Prostate gland (tissue), 2 donors: ENCODE results near the gene GRB10. TPM values are rescaled to one million over a fixed set of nuclear protein-coding genes. Genes with fewer than 3 reads are reported as not detected.

Source experiments
- DNase-seq: peaks from one replicate; pipeline ENCODE4 v3.0.0-alpha.2; 2019; ENCODE audit warnings: low spot score
- H3K27ac ChIP-seq, 2 donors: fragments of 200-600 bp; sonication (generic); 2 replicates each; pipeline ENCODE4 v1.5.1; 2017 to 2019
- H3K27me3 ChIP-seq: fragments of 200-600 bp; sonication (generic); replicated peaks from 2 replicates; pipeline ENCODE4 v1.5.1; 2019; ENCODE audit not compliant: insufficient read depth
- H3K36me3 ChIP-seq, 2 donors: fragments of 200-600 bp; sonication (generic); 1 replicate in 1 of 2; 2 replicates in 1 of 2; pipeline versions ENCODE4 v1.5.1 to v1.8.1; 2017 to 2019
- H3K4me1 ChIP-seq: fragments of 200-600 bp; sonication (generic); replicated peaks from 2 replicates; pipeline ENCODE4 v1.5.1; 2019
- H3K4me3 ChIP-seq, 2 donors: fragments of 200-600 bp; sonication (generic); 2 replicates each; pipeline ENCODE4 v1.5.1; 2017 to 2019
- H3K9me3 ChIP-seq: fragments of 200-600 bp; sonication (generic); 2 replicates; pipeline ENCODE4 v1.5.1; 2017
- POLR2A ChIP-seq: fragments of 450-650 bp; IDR thresholded peaks from one replicate; pipeline ENCODE4 v1.6.1; 2016; ENCODE audit warnings: antibody characterized with exemption, mild to moderate bottlenecking
- POLR2AphosphoS5 ChIP-seq: sonication (generic); formaldehyde crosslinking; IDR thresholded peaks from one replicate; pipeline ENCODE4 v1.6.1; 2017; ENCODE audit warnings: antibody characterized with exemption
- WGBS: methylation state at CpG from one replicate; pipeline ENCODE4 v1.1.5; 2018; 5-methylcytosine and 5-hydroxymethylcytosine counted together
- intact Hi-C: fragments of 100-400 bp; cut with DNase I; formaldehyde crosslinking; loops from one replicate; pipeline ENCODE4 v1.14.2; 2022
- total RNA-seq, 2 donors: library from RNA; depleted of rRNA; stranded (reverse); fragments of >200 nt; gene quantifications; one replicate each; pipeline ENCODE4 v1.1.0, GENCODE V29; 2016
- TF ChIP-seq, protein P1 (sequence below), 4 experiments: fragments of 200-600 bp in 2 of 4; fragments of 450-650 bp in 2 of 4; sonication (generic) in 2 of 4; IDR thresholded peaks; 1 replicate in 3 of 4; 2 replicates in 1 of 4; pipeline ENCODE4 v1.5.1; 2016 to 2019; ENCODE audit warnings: antibody characterized with exemption in 4 of 4, mild to moderate bottlenecking in 2 of 4, moderate library complexity in 2 of 4

The GRB10 gene
- total RNA-seq, 2 donors from 2014 or later: 54.3 to 63.1 TPM

DNA sequence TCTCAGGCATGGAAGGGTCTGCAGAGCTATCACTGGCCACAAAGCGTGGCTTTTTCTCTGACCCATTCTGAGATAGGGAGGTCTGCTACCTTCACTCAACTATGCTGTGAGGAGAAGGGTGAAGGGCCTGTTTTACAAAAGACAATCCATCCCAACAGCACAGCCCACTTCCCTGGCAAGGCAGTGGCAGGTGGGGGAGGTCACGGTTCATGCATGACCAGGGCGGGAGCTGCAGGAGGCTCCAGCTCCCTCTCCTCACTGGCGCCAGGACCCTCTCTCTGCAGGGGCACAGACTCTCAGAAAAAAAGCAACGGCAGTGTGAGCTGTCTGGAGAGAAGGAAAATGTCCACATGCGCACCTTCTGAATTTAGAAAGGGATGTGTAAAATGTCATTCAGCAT is 28.5 kb downstream of the GRB10 start:
- no peak for DNase-seq
- H3K27me3 ChIP-seq: no peaks in the 10 kb centered on the region
- no peak overlapping the region for H3K27ac ChIP-seq
- intact Hi-C loops: no loop called here
- TF ChIP-seq, protein P1, sequence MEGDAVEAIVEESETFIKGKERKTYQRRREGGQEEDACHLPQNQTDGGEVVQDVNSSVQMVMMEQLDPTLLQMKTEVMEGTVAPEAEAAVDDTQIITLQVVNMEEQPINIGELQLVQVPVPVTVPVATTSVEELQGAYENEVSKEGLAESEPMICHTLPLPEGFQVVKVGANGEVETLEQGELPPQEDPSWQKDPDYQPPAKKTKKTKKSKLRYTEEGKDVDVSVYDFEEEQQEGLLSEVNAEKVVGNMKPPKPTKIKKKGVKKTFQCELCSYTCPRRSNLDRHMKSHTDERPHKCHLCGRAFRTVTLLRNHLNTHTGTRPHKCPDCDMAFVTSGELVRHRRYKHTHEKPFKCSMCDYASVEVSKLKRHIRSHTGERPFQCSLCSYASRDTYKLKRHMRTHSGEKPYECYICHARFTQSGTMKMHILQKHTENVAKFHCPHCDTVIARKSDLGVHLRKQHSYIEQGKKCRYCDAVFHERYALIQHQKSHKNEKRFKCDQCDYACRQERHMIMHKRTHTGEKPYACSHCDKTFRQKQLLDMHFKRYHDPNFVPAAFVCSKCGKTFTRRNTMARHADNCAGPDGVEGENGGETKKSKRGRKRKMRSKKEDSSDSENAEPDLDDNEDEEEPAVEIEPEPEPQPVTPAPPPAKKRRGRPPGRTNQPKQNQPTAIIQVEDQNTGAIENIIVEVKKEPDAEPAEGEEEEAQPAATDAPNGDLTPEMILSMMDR (IDR thresholded peaks at IDR 0.05): no peak
- TF ChIP-seq POLR2AphosphoS5 (no peak), POLR2A (no peak)
- H3K4me3 ChIP-seq: no peak overlapping the region
- H3K4me1 ChIP-seq: peaks cover 4% of the 10 kb centered on the region
- H3K36me3 ChIP-seq: no peaks in the 10 kb centered on the region
- H3K9me3 ChIP-seq: no peaks in the 10 kb centered on the region
- 95% methylated on average over 5 of the region's 6 CpGs for WGBS

DNA sequence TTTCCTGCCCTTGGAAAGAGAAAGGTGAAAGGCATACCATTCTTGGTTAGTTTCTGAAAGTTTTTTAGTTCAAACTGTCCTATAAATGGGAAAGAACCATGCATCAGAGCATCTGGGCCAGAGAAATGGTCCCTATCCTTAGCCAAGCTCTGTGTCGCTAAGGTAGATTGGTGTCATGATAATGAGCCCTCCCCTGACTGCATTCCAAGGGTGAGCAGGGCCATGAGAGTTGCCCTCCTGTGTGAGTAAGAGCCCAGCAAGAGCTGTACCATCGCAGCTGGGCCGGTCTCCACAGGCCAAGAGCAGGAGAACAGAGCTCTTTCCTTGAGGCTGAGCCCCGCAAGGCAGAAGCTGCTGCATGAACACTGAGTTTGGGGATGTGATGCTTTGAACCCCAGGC is 30.3 kb downstream of the GRB10 start:
- H3K27me3 ChIP-seq: no peaks in the 10 kb centered on the region
- no peak for DNase-seq
- H3K4me1 ChIP-seq: peaks cover 4% of the 10 kb centered on the region
- TF ChIP-seq POLR2AphosphoS5 (no peak), POLR2A (no peak)
- TF ChIP-seq, protein P1 (IDR thresholded peaks at IDR 0.05): no peak
- intact Hi-C loops: no loop called here
- no peak overlapping the region for H3K4me3 ChIP-seq
- H3K36me3 ChIP-seq: no peaks in the 10 kb centered on the region
- WGBS: 98% methylated on average over 4 of the region's 4 CpGs
- no peak overlapping the region for H3K27ac ChIP-seq
- no peaks in the 10 kb centered on the region for H3K9me3 ChIP-seq

DNA sequence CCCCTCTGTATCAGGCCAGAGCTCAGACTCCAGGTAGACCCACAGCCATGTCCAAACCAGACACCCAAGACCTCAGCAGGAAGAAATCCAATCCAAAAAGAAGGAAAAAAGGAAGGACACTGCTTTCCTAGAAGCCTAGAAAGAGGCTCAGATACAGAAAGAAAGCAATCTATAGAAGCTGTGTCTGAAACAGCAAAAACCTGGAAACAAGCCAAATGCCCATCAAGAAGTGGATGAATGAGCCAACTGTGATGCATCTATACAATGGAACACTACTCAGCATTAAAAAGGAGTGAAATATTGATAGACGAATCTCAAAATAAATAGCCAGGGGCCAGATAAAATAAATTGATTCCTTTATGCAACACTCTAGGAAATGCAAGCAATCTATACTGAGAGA is 31.6 kb downstream of the GRB10 start:
- Histone ChIP-seq H3K27me3 (no peaks in the 10 kb centered on the region), H3K4me3 (no peak overlapping the region), H3K9me3 (no peaks in the 10 kb centered on the region), H3K36me3 (no peaks in the 10 kb centered on the region), H3K27ac (no peak overlapping the region), H3K4me1 (peaks cover 4% of the 10 kb centered on the region)
- whole genome bisulfite sequencing: 88% methylated on average over 1 of the region's 1 CpG
- intact Hi-C loops: no loop called here
- DNase-seq: no peak
- TF ChIP-seq POLR2AphosphoS5: no peak
- TF ChIP-seq POLR2A: no peak
- TF ChIP-seq, protein P1 (IDR thresholded peaks at IDR 0.05): no peak

DNA sequence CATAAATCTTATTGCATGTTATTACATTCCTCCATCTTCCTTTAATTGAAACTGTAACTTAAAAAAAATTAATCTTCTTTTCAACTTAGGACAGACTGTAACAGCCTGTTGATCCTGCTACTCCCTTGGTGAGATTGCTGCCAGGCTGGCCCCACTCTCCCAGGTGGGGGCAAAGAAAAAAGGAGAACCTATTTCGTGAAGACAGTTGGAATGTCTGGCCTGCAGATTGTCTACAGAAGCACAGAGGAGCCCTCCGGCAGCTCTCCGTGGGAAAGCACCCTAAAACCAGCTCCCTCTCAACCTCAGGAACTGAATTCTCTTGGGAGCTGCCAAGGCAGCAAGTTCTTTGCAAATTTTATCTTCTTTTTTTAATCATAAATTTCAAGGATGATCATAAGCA is 32.8 kb downstream of the GRB10 start:
- H3K36me3 ChIP-seq: no peaks in the 10 kb centered on the region
- intact Hi-C loops: no loop called here
- DNase-seq: no peak
- H3K27ac ChIP-seq: no peak overlapping the region
- H3K9me3 ChIP-seq: no peaks in the 10 kb centered on the region
- WGBS: 12% methylated on average over 3 of the region's 3 CpGs
- peaks cover 4% of the 10 kb centered on the region for H3K4me1 ChIP-seq
- TF ChIP-seq POLR2A: no peak
- no peak for TF ChIP-seq POLR2AphosphoS5
- TF ChIP-seq, protein P1 (IDR thresholded peaks at IDR 0.05): no peak
- no peak overlapping the region for H3K4me3 ChIP-seq
- no peaks in the 10 kb centered on the region for H3K27me3 ChIP-seq

DNA sequence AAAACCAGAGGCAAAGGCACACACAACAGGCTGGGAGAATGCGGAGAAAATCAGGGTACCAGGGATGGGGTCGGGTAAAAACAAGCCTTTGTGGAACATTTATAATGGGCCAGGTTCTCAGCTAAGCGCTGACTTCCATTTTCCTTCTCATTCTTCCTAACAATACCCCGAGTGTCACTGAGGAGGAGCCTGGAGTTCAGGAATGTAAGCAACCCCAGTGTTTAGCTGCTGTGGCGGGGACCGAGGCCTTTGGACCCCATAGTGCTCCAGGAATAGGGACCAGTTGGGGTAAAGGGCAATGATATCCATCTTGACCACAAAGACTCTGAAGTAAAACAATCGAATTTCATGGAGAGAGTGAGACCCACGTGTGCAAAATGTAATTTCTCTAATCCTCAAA is 34.2 kb downstream of the GRB10 start:
- no peak overlapping the region for H3K27ac ChIP-seq
- H3K36me3 ChIP-seq: no peaks in the 10 kb centered on the region
- TF ChIP-seq POLR2A (no peak), POLR2AphosphoS5 (no peak)
- TF ChIP-seq, protein P1 (IDR thresholded peaks at IDR 0.05): no peak
- H3K4me3 ChIP-seq: no peak overlapping the region
- intact Hi-C loops: no loop called here
- H3K4me1 ChIP-seq: peaks cover 4% of the 10 kb centered on the region
- DNase-seq: no peak
- 93% methylated on average over 8 of the region's 8 CpGs for WGBS
- no peaks in the 10 kb centered on the region for H3K27me3 ChIP-seq
- H3K9me3 ChIP-seq: no peaks in the 10 kb centered on the region
